Thymus (tissue), 11 donors: ENCODE data around the gene IL16. TPM values are rescaled to one million over a fixed set of nuclear protein-coding genes. Genes with fewer than 3 reads are reported as not detected.

ENCODE experiments used
- DNase-seq, 9 donors: peaks; one replicate each; pipeline ENCODE4 v3.0.0-alpha.2; 2013; ENCODE audit warnings: low spot score in 9 of 9, low read depth in 6 of 9, missing footprints in 1 of 9
- H3K27ac ChIP-seq, 2 donors: one replicate each; pipeline ENCODE4 v1.5.1; 2013; ENCODE audit warnings: control low read depth in 1 of 2, low read depth in 1 of 2, low read length in 1 of 2, mild to moderate bottlenecking in 1 of 2, moderate library complexity in 1 of 2
- H3K27me3 ChIP-seq, 2 donors: one replicate each; pipeline ENCODE4 v1.5.1; 2013; ENCODE audit warnings: low read length in 1 of 2; ENCODE audit not compliant: control insufficient read depth in 2 of 2, insufficient read depth in 1 of 2
- H3K36me3 ChIP-seq, 2 donors: one replicate each; pipeline ENCODE4 v1.5.1; 2013; ENCODE audit warnings: low read length in 1 of 2, mild to moderate bottlenecking in 1 of 2, moderate library complexity in 1 of 2; ENCODE audit not compliant: control insufficient read depth in 2 of 2, insufficient read depth in 2 of 2
- H3K4me1 ChIP-seq, 2 donors: one replicate each; pipeline ENCODE4 v1.5.1; 2013; ENCODE audit warnings: low read length in 2 of 2; ENCODE audit not compliant: control insufficient read depth in 2 of 2, insufficient read depth in 2 of 2
- H3K4me3 ChIP-seq, 2 donors: one replicate each; pipeline ENCODE4 v1.5.1; 2013; ENCODE audit warnings: low read length in 2 of 2, control low read depth in 1 of 2, mild to moderate bottlenecking in 1 of 2
- H3K9me3 ChIP-seq, 2 donors: one replicate each; pipeline ENCODE4 v1.5.1; 2013; ENCODE audit warnings: low read length in 1 of 2, mild to moderate bottlenecking in 1 of 2; ENCODE audit not compliant: control insufficient read depth in 2 of 2, insufficient read depth in 1 of 2
- WGBS: extraction: QIAGEN DNeasy Blood & Tissue Kit; methylation state at CpG from one replicate; pipeline ENCODE4 v1.1.7; 2013; 5-methylcytosine and 5-hydroxymethylcytosine counted together
- polyA plus RNA-seq: library from polyadenylated mRNA; stranded (reverse); fragments of 200-250 nt; gene quantifications from one replicate; pipeline ENCODE4 v1.2.3, GENCODE V29; 2013
- total RNA-seq: library from RNA; stranded (reverse); fragments of 120-200 nt; gene quantifications from one replicate; pipeline ENCODE4 v1.2.4, GENCODE V29; 2013
- donor health status: healthy.

Gene IL16
- total and polyA plus RNA-seq, 2 donors, result 64.1 to 71.6 TPM

- 95% methylated on average over 2 of the region's 2 CpGs for WGBS
- no peak for DNase-seq
- H3K27me3 ChIP-seq, result no peaks in the 10 kb centered on the region
Measured at GRCh38 chr15:81168644-81169043, 28.0 kb upstream of the IL16 start.

GRCh38 chr15:81170511-81170910, 26.2 kb upstream of the IL16 start:
- Histone ChIP-seq H3K36me3 (no peaks in the 10 kb centered on the region), H3K9me3 (no peaks in the 10 kb centered on the region), H3K27me3 (no peaks in the 10 kb centered on the region), H3K4me3 (no peak overlapping the region), H3K27ac (no peak overlapping the region), H3K4me1 (no peaks in the 10 kb centered on the region)
- no peak for DNase-seq
- WGBS, result 72% methylated on average over 3 of the region's 3 CpGs

More at GRCh38 chr15:81168644-81169043, 28.0 kb upstream of the IL16 start:
- no peaks in the 10 kb centered on the region for H3K36me3 ChIP-seq
- no peaks in the 10 kb centered on the region for H3K4me1 ChIP-seq
- H3K27ac ChIP-seq, result no peak overlapping the region
- H3K9me3 ChIP-seq, result no peaks in the 10 kb centered on the region
- no peak overlapping the region for H3K4me3 ChIP-seq

GRCh38 chr15:81171286-81171685, 25.4 kb upstream of the IL16 start:
- Histone ChIP-seq H3K27me3 (no peaks in the 10 kb centered on the region), H3K36me3 (no peaks in the 10 kb centered on the region), H3K4me3 (no peak overlapping the region), H3K27ac (no peak overlapping the region), H3K4me1 (no peaks in the 10 kb centered on the region), H3K9me3 (no peaks in the 10 kb centered on the region)
- DNase-seq, result no peak

GRCh38 chr15:81174125-81174791, 22.4 kb upstream of the IL16 start:
- H3K4me3 ChIP-seq, result no peak overlapping the region
- 70% methylated on average over 2 of the region's 2 CpGs for WGBS
- no peak for DNase-seq
- no peak overlapping the region for H3K27ac ChIP-seq
- no peaks in the 10 kb centered on the region for H3K27me3 ChIP-seq
- peaks cover 0 to 1% of the 10 kb centered on the region in 2 donors for H3K9me3 ChIP-seq
- no peaks in the 10 kb centered on the region for H3K4me1 ChIP-seq
- no peaks in the 10 kb centered on the region for H3K36me3 ChIP-seq

GRCh38 chr15:81174792-81175327, 21.8 kb upstream of the IL16 start:
- Histone ChIP-seq H3K9me3 (peaks cover 0 to 1% of the 10 kb centered on the region in 2 donors), H3K27me3 (no peaks in the 10 kb centered on the region), H3K27ac (no peak overlapping the region), H3K4me3 (no peak overlapping the region), H3K4me1 (no peaks in the 10 kb centered on the region), H3K36me3 (no peaks in the 10 kb centered on the region)
- 94% methylated on average over 1 of the region's 1 CpG for WGBS
- no peak for DNase-seq

- no peak for DNase-seq
- H3K27ac ChIP-seq, result no peak overlapping the region
- no peak overlapping the region for H3K4me3 ChIP-seq
- H3K4me1 ChIP-seq, result no peaks in the 10 kb centered on the region
- 91% methylated on average over 1 of the region's 1 CpG for WGBS
- no peaks in the 10 kb centered on the region for H3K27me3 ChIP-seq
- H3K36me3 ChIP-seq, result no peaks in the 10 kb centered on the region
- peaks cover 0 to 1% of the 10 kb centered on the region in 2 donors for H3K9me3 ChIP-seq
Measured at GRCh38 chr15:81175496-81175895, 21.2 kb upstream of the IL16 start.

- H3K36me3 ChIP-seq, result no peaks in the 10 kb centered on the region
- no peak for DNase-seq
- WGBS, result 93% methylated on average over 16 of the region's 16 CpGs
Measured at GRCh38 chr15:81176291-81176893, 20.3 kb upstream of the IL16 start.

GRCh38 chr15:81178365-81178764, 18.3 kb upstream of the IL16 start:
- Histone ChIP-seq H3K4me3 (no peak overlapping the region), H3K36me3 (no peaks in the 10 kb centered on the region), H3K9me3 (peaks cover 0 to 1% of the 10 kb centered on the region in 2 donors), H3K27ac (no peak overlapping the region), H3K4me1 (no peaks in the 10 kb centered on the region), H3K27me3 (peaks cover 0 to 8% of the 10 kb centered on the region in 2 donors)
- WGBS, result 96% methylated on average over 2 of the region's 2 CpGs
- DNase-seq, result no peak

More at GRCh38 chr15:81176291-81176893, 20.3 kb upstream of the IL16 start:
- H3K4me3 ChIP-seq, result no peak overlapping the region
- H3K27me3 ChIP-seq, result no peaks in the 10 kb centered on the region
- peaks cover 0 to 1% of the 10 kb centered on the region in 2 donors for H3K9me3 ChIP-seq
- no peak overlapping the region for H3K27ac ChIP-seq
- H3K4me1 ChIP-seq, result no peaks in the 10 kb centered on the region

- H3K9me3 ChIP-seq, result peaks cover 0 to 1% of the 10 kb centered on the region in 2 donors
- DNase-seq, result no peak
- H3K36me3 ChIP-seq, result no peaks in the 10 kb centered on the region
- peaks cover 0 to 8% of the 10 kb centered on the region in 2 donors for H3K27me3 ChIP-seq
- WGBS, result 89% methylated on average over 3 of the region's 3 CpGs
- no peak overlapping the region for H3K4me3 ChIP-seq
- H3K27ac ChIP-seq, result no peak overlapping the region
- no peaks in the 10 kb centered on the region for H3K4me1 ChIP-seq
Measured at GRCh38 chr15:81181220-81181619, 15.5 kb upstream of the IL16 start.
